ENCODE measurements around the gene FARP1. TPM values are rescaled to one million over a fixed set of nuclear protein-coding genes. Genes with fewer than 3 reads are reported as not detected.

FARP1 gene
- total and polyA plus RNA-seq, 10 of the 15 experiments (the other 5 are each of a cell fraction or from before 2014, with no cell fraction given): 0.17 to 6.9 (median 0.68) TPM

- TF ChIP-seq, protein P1, sequence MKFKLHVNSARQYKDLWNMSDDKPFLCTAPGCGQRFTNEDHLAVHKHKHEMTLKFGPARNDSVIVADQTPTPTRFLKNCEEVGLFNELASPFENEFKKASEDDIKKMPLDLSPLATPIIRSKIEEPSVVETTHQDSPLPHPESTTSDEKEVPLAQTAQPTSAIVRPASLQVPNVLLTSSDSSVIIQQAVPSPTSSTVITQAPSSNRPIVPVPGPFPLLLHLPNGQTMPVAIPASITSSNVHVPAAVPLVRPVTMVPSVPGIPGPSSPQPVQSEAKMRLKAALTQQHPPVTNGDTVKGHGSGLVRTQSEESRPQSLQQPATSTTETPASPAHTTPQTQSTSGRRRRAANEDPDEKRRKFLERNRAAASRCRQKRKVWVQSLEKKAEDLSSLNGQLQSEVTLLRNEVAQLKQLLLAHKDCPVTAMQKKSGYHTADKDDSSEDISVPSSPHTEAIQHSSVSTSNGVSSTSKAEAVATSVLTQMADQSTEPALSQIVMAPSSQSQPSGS (IDR thresholded peaks at IDR 0.05; ENCODE audit: low read length): no peak
- TF ChIP-seq FOXK2 (IDR thresholded peaks at IDR 0.05) (no peak), CREB1 (IDR thresholded peaks at IDR 0.05; ENCODE audit: low read depth) (no peak), MEF2A (IDR thresholded peaks at IDR 0.05; ENCODE audit: insufficient read depth, low read depth, low read length) (no peak), BMI1 (IDR thresholded peaks at IDR 0.05; ENCODE audit: borderline replicate concordance) (no peak), RUNX3 (IDR thresholded peaks at IDR 0.05; ENCODE audit: low read length) (peak; percentile 59), ESRRA (IDR thresholded peaks at IDR 0.05; ENCODE audit: low read length) (no peak), DPF2 (IDR thresholded peaks at IDR 0.05) (no peak), SKIL (IDR thresholded peaks at IDR 0.05; ENCODE audit: low read depth, poor library complexity, severe bottlenecking) (no peak), IKZF2 (IDR thresholded peaks at IDR 0.05) (no peak), PML (IDR thresholded peaks at IDR 0.05; ENCODE audit: low read length) (no peak)
These were observed 360.5 kb downstream of the FARP1 start (continued) for GRCh38 chr13:98503175-98504028.
